WERI-Rb-1 (cell line): ENCODE data around the gene TNFRSF21.

Source experiments
- DNase-seq: peaks from one replicate; pipeline ENCODE4 v3.0.0-alpha.2; 2020
- H3K27ac ChIP-seq: fragments of 250-450 bp; sonication (Bioruptor Pico); 2 replicates; pipeline ENCODE4 v1.5.1; 2020; ENCODE audit warnings: mild to moderate bottlenecking, moderate library complexity
- H3K27me3 ChIP-seq: fragments of 250-450 bp; sonication (Bioruptor Pico); 2 replicates; pipeline ENCODE4 v1.5.1; 2021; ENCODE audit warnings: mild to moderate bottlenecking, low read depth, moderate library complexity; ENCODE audit not compliant: insufficient read depth, severe bottlenecking
- H3K36me3 ChIP-seq: fragments of 250-450 bp; sonication (Bioruptor Pico); 2 replicates; pipeline ENCODE4 v1.5.1; 2020; ENCODE audit warnings: mild to moderate bottlenecking, moderate library complexity
- H3K4me3 ChIP-seq: 2 replicates; pipeline ENCODE4 v1.5.1; 2011; ENCODE audit warnings: low read depth, mild to moderate bottlenecking, control low read depth, low read length
- H3K9me3 ChIP-seq: fragments of 250-450 bp; sonication (Bioruptor Pico); 2 replicates; pipeline ENCODE4 v1.5.1; 2021; ENCODE audit warnings: mild to moderate bottlenecking, moderate library complexity; ENCODE audit not compliant: severe bottlenecking
- TF ChIP-seq, protein P1 (sequence below): IDR thresholded peaks from 2 replicates; pipeline ENCODE4 v1.5.1; 2011; ENCODE audit warnings: low read depth, mild to moderate bottlenecking, control low read depth, inconsistent platforms, low read length

TNFRSF21 gene

DNA sequence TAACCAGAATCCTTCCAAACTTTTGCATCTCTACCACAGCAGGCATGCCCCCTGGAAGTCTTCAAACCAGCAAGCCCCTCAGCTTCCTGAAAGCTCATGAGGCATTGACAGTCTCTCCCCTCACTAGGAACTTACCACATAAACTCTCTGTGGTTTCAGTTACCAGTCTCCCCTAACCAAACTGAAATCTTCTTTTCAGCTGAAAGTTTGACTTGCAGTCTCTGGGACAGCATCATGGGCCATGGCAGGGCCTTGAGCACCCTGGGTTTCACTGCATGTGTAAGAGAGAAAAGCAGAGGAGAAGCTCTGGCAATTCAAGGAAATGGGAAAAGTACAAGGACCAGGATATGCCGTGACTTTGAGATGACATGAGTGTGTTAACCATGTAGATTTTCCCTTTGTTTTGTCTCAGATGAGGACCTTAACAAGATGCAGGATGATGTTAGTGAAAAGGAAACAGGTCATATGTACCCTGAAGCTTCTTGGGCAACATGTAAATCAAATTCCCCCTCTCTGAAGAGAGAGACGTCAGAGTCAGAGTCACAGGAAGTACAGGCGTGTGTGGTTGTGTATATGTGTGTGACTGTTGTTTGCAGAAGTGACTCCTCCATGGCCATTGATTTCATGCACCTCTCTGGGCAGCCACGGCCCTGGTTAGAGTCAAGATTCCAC is 106.3 kb downstream of the TNFRSF21 start:
- Histone ChIP-seq H3K27me3 (no peaks in the 10 kb centered on the region), H3K27ac (no peak overlapping the region), H3K36me3 (no peaks in the 10 kb centered on the region), H3K4me3 (no peak overlapping the region), H3K9me3 (no peaks in the 10 kb centered on the region)
- TF ChIP-seq, protein P1, sequence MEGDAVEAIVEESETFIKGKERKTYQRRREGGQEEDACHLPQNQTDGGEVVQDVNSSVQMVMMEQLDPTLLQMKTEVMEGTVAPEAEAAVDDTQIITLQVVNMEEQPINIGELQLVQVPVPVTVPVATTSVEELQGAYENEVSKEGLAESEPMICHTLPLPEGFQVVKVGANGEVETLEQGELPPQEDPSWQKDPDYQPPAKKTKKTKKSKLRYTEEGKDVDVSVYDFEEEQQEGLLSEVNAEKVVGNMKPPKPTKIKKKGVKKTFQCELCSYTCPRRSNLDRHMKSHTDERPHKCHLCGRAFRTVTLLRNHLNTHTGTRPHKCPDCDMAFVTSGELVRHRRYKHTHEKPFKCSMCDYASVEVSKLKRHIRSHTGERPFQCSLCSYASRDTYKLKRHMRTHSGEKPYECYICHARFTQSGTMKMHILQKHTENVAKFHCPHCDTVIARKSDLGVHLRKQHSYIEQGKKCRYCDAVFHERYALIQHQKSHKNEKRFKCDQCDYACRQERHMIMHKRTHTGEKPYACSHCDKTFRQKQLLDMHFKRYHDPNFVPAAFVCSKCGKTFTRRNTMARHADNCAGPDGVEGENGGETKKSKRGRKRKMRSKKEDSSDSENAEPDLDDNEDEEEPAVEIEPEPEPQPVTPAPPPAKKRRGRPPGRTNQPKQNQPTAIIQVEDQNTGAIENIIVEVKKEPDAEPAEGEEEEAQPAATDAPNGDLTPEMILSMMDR, result no peak
- DNase-seq, result no peak

DNA sequence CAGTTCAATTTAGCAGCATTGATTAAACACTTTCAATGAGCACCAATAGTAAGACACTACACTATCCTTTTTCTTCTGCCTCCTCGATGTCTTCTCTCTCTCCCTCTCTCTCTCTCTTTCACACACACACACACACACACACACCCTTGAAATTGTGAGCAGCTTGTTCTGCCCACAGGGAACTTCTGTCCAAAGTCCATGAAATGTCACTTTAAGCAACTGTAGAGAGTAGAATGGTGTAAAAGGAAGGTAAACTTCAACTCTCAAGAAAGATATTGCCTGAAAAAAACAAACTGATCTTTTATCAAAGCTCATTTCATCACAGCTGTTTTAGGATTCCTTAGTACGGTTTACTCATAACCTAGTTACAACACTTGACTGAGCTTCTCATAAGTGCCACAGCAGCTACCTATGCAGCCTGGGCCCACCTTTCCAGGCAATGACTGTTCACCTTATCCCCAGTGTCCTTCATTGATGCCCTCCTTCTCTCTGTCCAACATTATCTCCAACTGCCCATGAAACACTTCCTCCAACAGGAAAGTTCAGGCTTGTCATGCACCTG is 107.0 kb downstream of the TNFRSF21 start:
- DNase-seq, result no peak
- no peaks in the 10 kb centered on the region for H3K36me3 ChIP-seq
- H3K9me3 ChIP-seq, result no peaks in the 10 kb centered on the region
- no peak overlapping the region for H3K4me3 ChIP-seq
- H3K27me3 ChIP-seq, result no peaks in the 10 kb centered on the region
- TF ChIP-seq, protein P1, result no peak
- H3K27ac ChIP-seq, result no peak overlapping the region

DNA sequence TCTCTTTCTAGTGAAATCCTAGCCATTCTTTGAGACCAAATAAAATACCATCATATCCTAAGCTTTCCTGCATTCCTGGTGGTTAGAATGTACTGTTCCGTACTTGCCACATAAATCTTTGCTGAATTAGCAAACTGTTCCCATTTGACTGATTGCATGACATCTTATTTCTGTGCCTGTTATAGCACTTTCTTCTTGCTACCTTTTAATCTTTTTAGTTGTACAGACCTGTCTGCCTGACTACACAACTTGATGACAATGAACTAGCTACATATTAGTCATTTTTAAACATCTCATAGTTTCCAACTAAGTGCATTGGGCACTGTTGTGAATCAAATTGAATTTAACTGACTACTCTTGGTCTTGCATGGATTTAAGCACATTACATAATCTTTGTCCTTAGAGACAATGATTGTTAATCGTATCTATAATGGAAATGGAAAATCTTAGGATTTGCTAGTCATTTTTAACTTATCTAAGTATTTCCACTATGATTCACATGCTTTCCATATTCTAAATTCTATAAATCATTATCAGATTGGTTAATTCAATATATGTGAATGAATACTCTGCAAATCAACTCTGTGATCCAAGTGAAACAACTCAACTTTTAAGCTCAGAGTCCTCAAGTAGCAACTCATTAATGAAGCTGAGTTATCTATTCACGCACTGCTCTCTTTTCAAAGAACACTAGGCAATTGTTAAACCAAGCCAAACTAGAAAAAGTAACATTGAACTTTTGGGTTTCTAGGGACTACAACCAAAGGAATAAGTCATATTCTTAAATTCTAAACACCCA is 109.0 kb downstream of the TNFRSF21 start:
- no peaks in the 10 kb centered on the region for H3K9me3 ChIP-seq
- H3K36me3 ChIP-seq, result no peaks in the 10 kb centered on the region
- DNase-seq, result no peak
- no peaks in the 10 kb centered on the region for H3K27me3 ChIP-seq
- TF ChIP-seq, protein P1, result no peak
- no peak overlapping the region for H3K4me3 ChIP-seq
- H3K27ac ChIP-seq, result no peak overlapping the region

DNA sequence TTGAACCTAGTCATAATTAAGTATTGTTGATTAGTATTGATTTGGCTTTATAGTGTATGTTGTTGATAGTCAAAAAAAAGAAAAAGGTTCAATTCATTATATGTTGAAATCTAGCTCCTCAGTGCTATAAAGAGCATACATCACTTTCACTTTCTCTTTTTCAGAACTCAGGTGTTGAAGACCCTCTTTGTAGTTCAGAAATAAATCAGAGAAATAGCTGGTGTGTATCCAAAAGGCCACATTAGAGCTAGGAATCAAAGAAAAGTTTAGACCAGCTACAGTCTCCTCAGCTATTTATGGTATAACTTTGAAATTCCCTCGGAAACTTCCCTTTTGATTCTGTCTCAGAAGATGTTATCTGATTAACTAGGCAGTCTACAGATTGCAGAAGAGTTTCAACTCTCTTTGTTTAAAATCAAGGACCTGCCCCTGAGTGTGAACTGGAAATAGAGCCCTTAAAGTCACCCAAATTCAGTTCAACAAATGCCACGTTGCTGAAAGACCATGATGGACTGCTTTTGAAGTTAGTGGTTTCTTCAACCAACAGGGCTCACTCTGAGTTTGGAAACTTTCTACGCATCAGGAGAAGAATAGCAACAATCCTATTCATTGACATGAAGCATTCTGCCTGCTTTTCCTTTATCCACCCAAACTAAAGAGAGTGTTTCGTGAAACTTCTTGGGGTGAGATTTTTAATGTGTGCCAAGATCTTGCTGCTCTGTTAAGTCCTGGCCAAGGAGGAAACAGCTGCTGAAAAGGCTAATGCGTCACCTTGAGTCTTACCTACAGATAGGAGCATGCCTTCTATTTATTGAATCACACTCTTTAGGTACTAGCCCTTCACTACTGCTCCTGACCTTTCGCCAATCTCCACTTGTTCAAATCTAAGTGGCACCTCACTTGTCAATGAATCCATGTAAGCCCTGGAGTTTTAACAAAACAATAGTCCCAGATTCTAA is 111.7 kb downstream of the TNFRSF21 start:
- no peak overlapping the region for H3K27ac ChIP-seq
- no peaks in the 10 kb centered on the region for H3K9me3 ChIP-seq
- no peak overlapping the region for H3K4me3 ChIP-seq
- H3K27me3 ChIP-seq, result no peaks in the 10 kb centered on the region
- TF ChIP-seq, protein P1, result no peak
- no peaks in the 10 kb centered on the region for H3K36me3 ChIP-seq
- DNase-seq, result no peak

DNA sequence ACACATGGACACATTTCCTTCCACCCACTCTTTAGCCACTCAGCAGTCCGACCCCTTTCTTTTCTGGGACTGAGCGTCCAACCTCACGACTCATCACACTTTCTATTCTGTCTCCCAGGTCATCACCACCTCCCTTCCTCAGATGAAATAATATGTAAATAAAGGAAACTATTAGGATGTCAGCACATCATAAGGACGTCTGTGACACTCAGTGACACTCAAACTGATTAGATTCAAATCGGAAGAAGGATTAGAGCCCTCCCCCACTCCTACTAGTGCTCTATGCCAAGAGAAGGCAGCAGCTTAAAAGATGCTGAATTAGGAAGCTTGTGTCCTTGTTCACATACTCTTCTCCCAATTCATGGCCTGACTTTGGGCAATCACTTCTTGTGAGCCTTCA is 113.6 kb downstream of the TNFRSF21 start:
- TF ChIP-seq, protein P1, result no peak
- no peaks in the 10 kb centered on the region for H3K27me3 ChIP-seq
- H3K9me3 ChIP-seq, result no peaks in the 10 kb centered on the region
- H3K36me3 ChIP-seq, result no peaks in the 10 kb centered on the region
- no peak overlapping the region for H3K27ac ChIP-seq
- no peak for DNase-seq
- H3K4me3 ChIP-seq, result no peak overlapping the region
